GM18517 (cell line): ENCODE measurements around the gene MYH9.

Experiments used
- ATAC-seq: cut with Tn5 transposase; IDR thresholded peaks from one replicate; pipeline ENCODE4 v1.9.1; 2021; ENCODE audit warnings: mild to moderate bottlenecking, moderate library complexity; ENCODE audit not compliant: unreplicated experiment

Gene MYH9

DNA sequence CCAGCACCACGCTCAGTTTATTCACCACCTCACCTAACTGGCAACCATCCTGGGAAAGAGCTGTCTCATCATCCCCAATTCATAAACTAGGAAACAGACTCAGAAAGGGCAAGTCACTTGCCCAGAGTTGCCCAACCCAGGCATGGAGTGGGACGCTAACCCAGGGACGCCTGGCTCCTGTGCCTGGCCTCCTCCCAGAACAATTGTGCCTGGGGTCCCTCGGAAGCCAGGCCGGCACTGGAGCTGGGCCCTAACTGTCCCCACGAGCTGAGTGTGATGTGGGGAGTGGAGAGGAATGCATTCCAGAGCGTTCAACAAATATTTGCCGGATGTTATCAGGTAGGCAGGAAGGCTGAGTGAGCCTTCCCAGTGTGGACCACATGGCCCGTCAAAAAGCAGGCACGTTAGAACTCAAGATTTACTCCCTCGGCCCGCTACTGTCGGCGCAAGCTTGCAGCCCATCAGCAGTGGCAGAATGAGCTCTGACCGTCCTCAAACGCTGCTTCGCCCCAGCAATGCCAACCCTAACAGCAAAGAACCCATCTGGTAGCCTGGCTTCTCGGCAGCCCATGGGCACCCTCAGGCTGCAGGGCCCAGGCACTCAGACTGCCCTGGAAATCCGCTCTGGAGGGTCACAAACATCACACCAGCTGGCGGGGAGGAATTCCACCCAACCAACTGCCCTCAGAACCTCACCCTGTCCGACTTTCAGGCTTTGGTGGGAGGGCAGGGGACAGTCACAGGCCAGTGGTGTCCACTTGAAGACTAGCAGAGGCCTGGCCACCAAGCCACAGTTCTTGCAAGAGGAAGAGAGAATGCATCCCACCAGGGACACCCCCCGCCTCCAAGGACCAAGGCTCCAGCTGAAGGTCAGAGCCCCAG lies 35.6 kb downstream of the MYH9 start:
- ATAC-seq: no peak

DNA sequence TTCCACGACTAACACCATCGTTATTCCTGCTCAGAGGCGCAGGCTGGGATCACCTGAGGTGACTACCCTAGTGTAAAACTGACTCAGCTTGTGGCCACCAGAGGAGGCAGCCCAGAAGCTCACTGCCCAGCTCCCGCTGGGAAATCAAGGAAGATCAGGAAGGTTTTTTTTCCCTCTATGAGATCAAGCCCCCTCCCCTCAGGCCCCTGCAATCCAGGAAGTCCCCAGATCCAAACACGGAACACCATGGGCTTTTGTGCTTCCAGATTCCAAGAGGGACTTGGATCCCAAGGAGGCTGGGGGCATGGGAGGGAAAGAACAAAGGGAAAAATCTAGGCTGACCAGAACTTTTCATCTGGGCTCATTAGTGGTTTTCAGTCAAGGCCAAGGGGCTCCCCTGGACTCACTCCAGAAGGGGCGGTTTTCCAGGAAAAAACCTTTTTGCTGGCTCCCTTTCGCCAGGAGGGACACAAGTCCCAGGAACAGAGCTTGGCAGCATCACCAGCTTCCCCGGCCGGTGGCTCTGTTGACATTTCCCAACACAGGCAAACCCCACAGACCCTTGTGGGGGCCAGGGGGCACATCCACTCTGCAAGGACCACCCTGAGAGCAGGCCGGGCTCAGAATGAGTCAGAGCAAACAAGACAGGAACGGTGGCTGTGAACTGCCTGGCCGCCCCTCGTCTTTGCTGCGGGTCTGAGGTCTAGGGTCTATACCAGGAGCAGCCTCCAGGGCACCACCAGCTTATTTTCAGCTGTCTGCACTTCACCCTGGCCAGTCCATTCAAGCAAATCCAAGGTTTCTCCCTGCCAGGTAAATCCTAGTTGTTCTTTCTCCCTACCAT lies 36.8 kb downstream of the MYH9 start:
- ATAC-seq: no peak

DNA sequence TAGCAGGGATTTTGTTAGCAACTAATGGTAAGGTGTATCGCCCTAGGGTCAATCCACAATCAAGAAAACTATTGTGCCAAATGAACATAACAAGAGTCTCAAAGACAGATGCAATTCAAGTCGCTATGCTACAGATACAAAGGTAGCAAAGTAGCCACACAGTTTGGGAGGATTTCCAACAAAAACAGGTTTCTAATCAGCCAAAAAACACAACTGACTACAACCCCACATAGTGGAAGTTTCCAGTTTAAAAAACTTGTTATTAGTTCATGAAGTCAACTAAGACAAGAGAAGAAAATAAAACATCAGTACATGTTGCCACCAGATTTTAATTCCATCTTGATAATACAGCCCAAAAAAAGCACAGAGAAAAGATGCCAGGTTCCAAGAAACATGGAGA lies 38.0 kb downstream of the MYH9 start:
- ATAC-seq: no peak

DNA sequence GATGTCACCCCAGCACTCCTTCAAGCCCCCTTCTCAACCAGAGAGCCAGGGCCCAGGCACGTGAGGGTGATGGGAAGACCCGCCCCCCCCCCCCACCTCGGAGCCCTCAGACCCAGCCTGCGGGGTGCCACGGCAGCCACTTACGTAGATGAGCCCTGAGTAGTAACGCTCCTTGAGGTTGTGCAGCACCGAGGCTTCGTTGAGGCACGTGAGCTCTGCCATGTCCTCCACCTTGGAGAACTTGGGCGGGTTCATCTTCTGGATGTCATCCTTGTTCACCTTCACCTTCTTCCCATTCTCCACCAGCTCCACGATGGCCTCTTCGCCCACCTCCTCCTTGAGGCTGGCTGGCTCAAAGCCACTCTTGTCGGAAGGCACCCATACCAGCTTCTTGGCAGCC lies 39.0 kb downstream of the MYH9 start:
- ATAC-seq: no peak

DNA sequence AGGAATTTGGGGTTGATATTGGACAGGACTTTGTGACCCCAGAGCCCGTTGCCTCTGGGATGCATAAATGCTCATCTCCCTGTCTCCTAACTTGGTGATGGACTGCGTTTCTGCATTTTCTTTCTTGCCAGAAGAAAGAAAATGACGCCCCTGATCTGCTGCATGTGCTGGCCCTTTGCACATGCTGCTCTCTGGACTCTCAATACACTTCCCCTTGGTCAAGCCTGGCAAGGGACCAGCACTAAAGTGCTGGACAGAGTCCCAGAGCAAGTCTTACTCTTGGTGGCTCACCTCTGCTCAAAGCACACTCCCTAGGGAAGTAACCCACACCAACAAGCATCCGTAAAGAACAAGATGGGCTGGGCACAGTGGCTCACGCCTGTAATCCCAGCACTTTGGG lies 40.7 kb downstream of the MYH9 start:
- no peak for ATAC-seq

DNA sequence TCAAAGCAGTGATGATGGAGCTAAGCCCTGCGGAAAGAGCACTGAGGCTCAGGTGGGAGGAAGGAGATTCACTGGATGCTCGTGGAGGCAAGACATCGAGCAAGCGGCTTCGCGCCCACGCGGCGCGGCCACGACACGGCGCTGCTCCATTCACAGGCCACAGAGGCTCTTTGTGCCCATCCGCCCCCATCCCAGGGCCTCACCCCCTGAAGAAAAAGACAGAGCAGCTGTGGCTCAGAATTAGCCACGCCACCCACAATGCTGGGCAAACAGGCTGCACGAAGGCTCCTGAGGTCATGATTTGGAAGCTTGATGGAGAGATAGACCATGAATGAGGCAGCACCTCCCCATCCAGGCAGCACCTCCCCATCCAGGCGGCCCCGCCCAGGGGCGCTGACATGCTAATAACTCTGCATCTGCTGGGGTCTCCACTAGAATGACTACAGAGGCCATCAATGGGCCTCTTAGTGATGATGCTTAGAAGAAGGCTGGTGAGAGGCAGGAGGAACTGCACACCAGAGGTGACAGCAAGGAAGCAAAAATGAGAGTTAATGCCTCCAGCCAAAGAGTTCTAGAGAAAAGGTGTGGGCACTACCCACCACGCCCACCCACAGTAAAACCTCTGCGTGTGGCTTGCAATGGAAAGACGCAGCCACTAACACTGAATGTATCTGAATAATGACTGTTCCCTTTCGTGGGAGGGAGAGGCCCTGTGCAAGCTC lies 43.5 kb downstream of the MYH9 start:
- no peak for ATAC-seq

DNA sequence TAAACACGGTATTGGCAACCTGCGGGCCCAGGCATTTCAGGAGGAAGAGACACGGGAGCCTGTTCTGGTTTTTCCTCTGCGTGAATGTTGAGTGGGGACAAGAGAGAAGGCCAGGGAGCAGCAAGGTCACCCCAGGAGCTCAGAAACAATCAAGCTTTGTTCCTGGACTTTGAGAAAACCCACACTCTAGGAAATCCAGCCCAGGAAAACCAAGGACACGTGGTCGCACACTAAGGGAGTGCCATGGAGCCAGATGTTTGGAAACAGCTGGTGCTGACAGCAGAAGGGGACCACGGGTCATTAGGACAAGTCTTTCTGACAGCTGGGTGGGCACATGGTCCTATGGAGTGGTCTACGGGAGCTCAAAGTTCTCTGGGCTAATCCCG lies 44.1 kb downstream of the MYH9 start:
- no peak for ATAC-seq

DNA sequence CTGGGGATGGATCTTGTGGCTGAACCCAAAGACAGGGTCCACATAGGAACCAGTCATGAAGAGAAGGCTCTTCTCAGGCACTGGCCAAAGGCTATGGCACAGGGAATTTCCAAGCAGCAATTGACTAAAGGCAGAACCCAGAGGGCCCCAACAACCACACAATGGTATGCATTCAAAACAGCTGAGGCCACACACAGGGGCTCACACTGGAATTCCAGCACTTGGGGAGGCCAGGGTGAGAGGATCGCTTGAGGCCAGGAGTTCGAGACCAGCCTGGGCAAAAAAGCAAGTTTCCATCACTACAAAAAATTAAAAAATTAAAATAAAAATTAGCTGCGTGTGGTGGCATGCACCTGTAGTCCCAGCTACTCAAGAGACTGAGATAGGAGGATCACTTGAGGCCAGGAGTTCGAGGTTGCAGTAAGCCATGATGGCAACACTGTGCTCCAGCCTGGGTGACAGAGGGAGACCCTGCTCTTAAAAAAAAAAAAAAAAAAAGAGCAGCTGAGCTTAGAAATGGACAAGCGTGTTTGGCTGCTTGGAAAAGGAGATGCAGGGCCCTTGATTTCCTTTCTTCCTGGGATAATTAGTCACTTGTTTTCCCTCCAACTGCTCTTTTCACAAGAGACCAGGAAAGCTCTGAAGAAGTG lies 44.6 kb downstream of the MYH9 start:
- no peak for ATAC-seq

DNA sequence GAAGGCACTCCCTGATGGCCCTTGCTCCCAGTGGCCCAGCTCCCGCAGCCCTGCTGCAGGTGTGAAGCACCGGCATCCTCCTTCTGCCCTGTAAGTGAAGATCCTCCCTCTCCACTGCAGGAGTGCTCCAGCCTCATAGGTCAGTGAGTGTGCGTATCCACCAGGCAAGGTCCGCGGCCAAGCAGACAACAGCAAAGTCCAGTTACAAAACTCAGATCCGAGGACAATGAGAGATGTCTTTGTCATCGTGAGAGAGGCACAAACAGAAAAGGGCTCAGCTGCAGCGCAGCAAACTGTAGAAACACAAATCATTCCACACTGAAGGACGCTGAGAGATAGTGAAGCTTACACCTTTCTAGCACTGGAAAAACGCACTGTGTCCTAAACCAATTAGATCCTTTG lies 46.1 kb downstream of the MYH9 start:
- no peak for ATAC-seq

DNA sequence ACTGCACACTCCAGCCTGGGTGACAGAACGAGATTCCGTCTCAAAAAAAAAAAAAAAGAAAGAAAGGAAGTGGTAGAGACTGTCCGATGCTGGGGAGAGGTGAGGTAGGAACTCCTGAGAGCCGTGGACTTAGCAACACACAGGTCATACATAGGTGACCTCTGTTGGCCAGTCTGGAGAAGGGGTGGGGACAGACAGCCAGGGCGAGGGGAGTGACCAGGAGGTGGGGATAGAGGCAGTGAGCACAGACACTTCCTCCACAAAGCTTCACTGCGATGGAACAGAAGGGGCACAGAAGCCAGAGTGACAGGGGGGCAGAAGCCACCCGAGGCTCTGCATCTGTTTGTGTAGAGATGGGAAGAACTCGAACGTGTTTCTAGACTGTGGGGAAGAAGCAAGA lies 47.1 kb downstream of the MYH9 start:
- ATAC-seq: no peak

DNA sequence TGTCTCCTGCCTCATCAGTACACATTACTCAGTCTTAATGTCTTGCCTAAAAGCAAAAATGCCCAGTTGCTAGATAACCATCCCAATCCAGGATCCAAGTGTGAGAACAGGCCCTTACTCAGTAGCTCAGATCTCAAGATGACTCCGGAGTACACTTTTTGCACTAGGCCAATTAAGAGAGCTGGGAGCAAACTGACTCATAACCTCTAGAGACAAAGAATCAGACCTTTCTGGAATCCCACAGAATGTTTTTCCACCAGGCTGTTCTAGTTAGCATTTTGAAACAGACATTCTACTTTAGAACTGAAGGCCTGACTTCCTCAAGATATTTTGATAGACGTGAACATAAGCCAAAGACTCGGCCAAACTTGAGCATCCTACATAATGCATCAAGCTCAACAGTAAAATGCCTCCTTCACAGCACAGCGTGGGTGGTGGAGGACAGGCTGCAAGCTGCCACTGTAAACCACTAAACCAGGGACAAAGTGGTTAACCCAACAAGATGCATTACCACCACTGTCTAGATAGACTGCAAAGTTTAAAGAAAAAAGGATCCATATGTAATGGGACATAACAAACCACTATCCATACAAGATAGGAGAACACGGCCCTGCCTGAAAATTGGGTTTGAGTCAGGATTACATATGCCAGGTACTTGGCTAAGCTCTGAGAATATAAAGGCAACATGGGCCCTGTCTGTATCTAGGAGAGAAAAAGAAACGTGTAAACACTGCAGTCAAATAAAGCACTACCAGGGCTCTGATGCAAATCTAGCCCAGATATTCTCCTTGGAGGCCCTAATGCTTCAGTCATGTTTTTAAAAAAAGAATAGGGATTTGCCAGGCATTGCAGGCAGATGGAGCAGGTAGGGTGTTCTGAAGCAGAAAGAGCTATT lies 48.3 kb downstream of the MYH9 start:
- no peak for ATAC-seq

DNA sequence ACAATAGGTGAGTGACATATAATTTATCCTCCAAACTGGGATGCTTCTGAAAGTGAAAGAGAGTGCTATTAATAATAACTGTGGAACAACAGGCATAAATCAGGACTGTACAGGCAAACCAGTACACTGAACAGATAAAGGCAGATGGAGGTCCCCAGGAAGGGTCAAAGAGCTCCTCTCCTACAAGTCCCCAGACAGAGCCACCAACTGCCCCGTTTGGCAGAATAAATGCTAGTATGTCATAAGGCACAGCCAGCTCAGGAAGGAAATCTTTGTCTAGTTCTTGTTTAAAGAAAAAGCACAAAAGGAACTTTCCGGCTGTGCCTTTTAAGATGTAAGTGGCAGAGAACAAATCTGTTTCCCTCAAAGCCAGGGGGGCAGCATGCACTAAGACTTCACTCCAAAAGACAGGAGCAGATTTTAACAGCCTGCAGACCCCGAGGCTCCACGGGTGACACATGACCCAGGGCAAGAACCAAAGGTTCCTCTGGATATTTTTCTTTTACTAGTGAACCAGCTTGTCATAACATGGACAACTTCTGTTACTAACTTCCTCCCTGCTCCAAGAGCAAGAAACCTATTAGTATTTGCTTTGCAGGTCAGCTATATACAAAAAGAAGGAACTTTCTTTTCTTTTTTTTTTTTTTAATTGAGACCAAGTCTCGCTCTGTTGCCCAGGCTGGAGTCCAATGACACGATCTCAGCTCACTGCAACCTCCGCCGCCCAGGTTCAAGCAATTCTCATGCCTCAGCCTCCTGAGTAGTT lies 50.2 kb downstream of the MYH9 start:
- no peak for ATAC-seq

DNA sequence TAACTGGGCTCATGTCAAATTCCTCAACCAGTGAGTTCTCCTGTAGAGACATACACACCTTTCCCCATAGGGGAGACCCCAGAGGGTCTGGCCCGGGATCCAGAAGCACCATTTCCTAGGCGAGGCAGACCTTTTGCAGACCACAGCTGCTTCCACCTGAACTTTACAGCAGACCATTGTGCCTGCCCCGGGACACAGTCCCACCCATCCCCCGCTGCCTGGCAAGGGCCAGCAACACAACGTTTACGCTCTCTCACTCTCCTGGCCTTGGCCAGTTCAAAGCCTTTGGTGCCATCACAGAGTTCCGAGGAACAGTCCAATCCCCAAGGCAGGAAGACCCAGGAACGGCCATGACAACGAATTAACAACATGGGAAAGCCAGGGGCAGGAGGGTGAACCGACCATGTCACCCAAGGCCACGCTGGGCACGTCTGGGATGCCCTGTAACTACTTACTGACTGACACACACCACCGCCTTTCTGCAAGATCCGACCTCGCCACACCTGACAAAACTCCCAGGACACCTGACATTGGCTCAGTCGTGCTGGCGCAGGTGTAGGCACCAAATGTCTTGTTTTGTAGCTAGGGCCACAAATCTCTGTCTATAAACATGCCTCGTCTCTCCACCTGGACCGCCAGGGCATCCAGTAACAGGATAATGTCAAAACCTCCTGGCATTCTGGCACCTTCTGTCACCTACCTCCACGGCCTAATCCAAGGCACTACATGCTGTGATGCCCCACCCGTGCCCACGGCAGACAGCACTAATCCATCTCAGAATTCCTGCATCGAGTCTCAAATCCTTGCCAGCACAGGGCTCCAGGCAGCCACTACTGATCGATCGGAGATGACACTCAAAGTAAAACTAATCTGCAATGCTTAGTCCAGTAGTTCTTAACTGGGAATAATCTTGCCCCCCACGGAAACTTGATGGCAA lies 51.3 kb downstream of the MYH9 start:
- ATAC-seq: no peak

DNA sequence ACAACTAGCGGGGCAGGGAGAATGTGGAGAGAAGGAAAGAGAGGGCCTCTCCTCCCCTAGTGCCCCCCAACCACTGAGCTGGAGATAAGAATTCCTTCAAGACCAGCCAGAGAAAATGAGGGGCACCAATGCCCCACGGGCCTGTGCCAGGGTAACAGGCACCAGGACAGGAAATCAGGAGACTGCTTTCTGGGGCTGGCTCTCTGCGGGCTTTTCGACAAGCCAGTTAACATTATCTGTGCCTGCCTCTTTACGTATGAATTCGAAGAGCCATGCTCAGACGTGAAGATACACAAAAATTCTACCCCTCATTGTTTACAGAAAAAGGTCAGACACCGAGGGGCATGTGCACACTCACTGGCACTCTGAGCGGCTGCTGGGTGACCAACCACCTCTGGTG lies 52.1 kb downstream of the MYH9 start:
- ATAC-seq: no peak

DNA sequence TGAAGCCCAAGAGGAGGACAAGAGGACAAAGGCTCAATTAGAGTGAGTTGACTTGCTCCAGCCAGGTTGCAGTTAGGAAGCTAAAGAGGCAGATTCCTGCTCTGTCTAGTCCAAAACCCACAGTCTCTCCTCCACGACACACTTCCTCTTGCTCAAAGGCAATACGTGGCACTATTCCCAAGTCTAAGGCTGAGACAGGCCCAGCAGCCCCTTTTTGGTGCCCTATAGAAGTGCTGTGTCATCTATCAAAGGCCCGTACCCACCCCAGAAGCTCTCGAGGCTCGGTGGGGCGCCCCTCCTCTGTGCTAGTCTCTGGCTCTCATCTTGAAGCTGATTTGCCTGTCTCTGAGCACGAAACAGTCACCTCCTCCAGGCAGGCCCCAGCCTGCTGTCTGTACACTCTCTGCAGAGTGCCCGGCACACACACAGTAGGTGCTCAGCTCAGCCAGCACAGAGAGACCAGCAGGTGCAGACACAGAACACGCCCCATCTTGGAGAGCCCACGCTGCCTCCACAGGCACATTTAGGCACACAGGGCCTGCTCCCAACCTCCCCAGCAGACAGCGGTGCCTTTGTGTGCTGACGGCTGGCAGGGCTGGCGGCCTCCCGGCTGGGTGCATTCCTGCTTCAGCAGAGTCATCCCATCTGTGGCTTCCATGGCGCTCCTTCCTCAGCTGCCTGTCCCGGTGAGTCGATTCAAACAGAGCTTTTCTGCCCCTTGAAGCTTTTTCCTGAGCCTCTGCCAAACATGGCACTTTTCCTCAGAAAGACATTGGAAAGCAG lies 52.8 kb downstream of the MYH9 start:
- ATAC-seq: no peak

DNA sequence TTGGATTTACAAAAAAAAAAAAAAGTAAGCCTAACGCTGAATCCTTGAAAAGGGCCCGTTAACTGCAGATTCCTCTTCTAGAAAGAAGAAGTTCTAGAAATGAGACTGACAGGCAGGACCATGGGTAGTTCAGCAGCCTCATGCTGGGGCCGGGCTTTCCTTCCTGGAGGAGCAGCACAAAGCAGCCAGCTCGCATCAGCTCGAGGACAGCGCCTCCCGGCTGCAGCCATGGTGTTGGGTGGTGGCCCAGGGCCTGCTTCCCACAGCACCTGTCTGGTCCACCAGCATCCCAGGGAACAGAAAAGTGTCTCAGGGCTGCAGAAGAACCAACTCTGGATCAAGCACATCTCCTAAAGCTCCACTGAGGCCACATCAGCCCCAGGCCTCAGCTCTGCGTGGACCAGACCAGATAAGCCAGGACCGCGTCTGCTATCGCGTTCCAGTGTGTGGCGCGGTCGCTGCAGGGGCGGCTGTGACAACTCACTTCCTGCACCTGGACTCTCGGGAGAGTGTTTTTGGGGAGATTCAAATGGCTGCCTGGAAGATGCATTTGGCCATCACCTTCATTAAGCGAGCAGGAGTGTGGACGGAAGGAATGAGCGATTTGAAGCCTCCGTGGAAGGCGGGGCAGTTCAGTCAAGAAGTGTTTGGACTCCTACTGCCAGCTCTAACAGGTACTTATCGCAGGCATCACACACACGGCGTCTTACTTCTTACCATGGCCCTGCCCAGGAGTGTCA lies 53.5 kb downstream of the MYH9 start:
- ATAC-seq: no peak

DNA sequence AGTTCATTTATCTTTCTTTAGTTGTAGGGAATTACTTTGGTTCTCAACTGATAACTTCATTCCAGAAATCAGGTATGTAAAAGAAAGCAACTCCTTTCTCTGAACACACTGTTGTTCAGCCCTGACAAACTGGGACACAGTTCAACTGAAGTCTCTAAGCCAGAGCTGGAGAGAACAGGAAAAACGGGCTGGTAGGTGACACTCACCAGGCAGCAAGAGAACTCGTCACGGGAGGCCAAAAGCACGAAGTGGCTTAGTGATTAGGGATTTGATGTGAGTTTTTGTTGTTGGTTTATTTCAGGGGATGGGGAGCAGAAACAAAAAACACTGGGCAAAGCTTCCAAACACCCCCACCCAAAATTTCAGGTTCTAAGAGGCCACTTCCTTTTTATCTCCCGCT lies 54.1 kb downstream of the MYH9 start:
- no peak for ATAC-seq
